Left lobe of liver (tissue), 2 donors: ENCODE results near the gene CPLX1. TPM values are rescaled to one million over a fixed set of nuclear protein-coding genes. Genes with fewer than 3 reads are reported as not detected.
"Not testable (repeated sequence)": the region's sequence is repeated elsewhere in the genome, so short reads cannot be mapped to it uniquely, and the experiment has no call there.

Experiments
- ATAC-seq: fragments of 200-7000 bp; cut with Tn5 transposase; one replicate; pipeline ENCODE4 v1.9.1; 2020; ENCODE audit warnings: mild to moderate bottlenecking, moderate library complexity
- DNase-seq: peaks from one replicate; pipeline ENCODE4 v3.0.0-alpha.2; 2020; ENCODE audit warnings: low spot score
- total RNA-seq: library from RNA; stranded (reverse); gene quantifications from one replicate; pipeline ENCODE4 v1.2.1, GENCODE V29; 2021
- donor health status: DM: no; HTN: no; CAD: no; lungs with moderate emphysema.
- donor health status: DM: no; HTN: yes; CAD: no.

CPLX1 gene
- total RNA-seq, 1 donor from 2014 or later, result 1.5 TPM

DNA sequence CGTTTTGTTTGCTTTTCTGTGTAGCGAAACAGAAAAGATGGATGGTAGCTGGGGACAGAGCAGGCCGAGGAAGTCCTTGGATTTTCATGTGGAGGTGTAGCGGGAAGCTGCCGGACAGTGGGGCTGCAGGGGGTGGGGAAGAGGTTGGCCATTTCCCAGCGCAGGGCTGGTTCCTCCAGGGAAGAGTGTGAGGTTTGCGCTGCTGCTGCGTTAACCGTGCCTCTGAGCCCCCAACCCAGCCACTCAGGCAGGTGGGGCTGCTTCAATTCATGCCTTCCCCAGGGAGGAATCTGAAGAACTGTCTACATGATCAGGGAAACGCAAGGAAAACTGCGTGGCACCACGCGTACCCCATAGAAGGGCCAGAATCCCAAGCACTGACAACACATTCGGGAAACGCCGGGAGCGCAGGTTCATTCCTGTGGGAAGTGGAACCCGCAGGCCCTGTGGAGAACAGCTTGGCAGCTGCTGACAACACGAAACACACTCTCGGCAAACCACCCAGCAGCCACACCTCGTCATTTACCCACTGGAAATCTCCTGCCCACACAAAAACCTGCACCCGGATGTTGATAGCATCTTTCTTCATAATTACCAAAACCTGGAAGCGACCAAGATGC, 62.6 kb downstream of the CPLX1 start:
- ATAC-seq (peak; percentile 2), DNase-seq (no peak)

DNA sequence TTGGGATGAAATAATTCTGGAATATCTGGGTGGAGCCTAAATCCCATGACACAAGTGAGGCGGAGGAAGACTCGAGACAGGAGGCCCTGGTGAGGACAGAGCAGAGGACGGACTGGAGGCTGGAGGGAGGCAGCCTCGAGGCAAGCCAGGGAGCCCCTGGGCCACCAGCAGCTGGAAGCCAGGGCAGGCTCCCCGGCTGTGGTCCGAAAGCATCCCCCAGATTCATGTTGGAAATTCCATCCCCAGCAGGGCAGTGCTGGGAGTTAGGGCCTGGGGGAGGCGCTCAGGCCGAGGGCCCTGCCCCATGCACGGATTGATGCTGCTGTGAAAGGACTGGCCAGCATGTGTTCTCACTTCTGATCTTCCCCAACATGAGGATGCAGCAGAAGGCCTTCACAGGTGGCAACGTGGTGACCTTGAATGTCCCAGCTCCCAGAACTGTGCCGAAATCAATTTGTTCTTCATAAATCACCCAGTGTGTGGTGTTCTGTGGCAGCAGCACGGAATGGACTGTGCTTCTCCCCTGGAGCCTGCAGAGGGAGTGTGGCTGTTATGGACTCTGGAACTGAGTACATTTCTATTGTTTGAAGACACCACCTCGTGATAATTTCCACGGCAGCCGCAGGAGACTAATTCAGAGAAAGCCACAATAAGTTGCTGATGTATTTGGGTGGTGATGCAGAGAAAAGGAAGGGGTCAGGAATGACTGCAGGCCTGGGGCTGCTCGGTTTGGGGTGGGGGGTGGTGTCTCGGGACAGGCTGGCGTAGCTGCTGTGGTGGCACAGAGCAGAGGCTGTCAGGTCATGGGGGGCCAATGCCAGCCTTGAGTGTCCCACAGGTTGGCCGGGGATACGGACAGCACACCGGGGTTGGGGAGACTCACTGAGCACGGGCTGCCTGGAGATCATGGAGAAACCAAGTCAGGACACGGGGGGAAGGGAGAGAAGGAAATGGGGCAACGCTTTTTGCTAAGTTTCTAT, 63.4 kb downstream of the CPLX1 start:
- ATAC-seq, result peak; percentile 51

DNA sequence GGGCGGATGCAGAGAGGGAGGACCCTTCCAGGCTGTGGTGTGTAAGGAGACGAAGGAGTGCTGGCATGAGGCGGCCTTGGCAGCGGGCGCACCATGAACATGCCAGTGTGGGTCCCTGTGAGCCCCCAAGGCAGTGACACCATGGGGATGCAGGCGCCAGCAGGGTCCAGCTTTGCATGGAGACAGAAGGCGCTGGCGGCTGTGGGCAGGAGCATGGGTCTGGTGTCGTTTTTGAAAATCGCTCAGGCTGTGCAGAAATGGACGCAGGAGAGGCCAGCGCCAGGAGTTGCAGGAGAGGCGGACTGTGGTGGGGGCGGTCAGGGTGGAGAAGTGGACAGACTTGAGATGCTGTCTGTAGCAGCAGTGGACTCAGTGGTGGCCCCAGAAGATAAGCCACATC, 64.2 kb downstream of the CPLX1 start:
- DNase-seq, result no peak
- ATAC-seq, result no peak

More for the DNA sequence above, 63.4 kb downstream of the CPLX1 start:
- no peak for DNase-seq

DNA sequence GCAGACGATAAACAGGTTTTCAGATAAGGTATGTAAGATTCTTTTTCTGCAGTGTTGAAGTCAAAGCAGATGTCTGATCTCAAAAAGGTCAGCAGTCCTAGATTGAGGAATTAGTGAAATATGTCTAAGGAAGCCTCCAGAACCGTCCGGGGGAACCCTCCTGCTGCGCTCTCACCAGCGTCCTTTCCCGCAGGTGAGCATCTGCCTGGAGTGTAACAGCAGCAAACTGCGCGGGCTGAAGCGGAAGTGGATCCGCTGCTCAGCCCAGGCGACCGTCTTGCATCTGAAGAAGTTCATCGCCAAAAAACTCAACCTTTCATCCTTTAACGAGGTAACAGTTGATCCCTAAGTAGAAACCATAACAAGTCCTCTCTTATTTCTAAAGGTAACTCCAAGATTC, 64.8 kb downstream of the CPLX1 start:
- DNase-seq (no peak), ATAC-seq (no peak)

DNA sequence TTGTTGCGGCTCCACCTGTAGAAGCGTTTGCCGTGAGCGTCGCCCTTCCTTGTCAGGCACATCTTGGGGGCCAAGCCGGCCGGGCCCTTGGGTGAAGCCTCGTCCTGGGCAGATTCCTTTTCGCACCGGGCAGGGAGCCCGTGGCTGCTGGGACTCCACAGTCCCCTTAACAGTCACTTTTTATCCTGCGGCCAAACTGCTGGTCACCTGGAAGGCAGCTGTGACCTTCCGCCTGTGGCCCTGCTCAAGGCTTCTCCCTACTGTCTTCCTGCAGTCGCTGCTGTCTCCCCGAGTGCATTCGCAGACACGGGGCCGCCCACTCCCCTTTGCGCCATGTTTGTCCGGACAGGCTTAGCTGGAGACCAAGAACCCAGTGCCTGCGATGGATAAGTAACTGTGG, 65.3 kb downstream of the CPLX1 start:
- DNase-seq, result no peak
- no peak for ATAC-seq

DNA sequence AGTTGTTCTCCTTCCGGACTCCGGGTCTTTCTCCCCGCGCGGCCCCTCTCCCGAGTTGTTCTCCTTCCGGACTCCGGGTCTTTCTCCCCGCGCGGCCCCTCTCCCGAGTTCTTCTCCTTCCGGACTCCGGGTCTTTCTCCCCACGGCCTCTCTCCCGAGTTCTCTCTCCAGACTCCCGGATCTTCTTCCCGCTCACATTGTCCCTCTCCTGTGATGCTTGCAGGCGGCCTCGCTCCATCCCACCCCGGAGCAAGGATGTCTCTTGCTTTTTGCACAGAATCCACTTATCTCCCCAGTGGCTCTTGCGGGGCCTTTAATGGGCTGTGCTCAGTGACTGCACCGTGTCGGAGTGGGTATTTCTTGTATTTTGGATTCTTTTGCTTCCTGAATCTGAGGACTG, 66.1 kb downstream of the CPLX1 start:
- not testable (repeated sequence) for ATAC-seq, DNase-seq

DNA sequence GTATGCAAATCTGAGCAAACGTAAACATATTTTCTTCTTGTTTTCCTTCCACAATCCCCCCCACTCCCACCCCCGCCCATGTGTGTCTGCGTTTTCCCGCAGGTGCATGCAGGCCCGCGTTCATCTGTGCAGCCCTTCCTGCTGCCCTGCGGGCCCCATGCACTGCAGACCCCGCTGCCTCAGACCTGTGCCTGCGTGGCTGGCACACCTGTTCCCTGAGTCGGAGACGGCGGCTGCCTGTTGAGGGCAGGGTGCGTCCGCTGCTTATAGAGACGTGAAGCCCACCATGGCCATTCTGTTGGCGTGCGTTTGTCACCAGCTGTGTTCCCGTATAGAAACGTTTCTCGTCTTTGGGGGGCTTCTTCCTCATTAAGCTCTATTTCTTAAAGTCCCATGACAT, 68.8 kb downstream of the CPLX1 start:
- DNase-seq, result no peak
- ATAC-seq, result no peak

DNA sequence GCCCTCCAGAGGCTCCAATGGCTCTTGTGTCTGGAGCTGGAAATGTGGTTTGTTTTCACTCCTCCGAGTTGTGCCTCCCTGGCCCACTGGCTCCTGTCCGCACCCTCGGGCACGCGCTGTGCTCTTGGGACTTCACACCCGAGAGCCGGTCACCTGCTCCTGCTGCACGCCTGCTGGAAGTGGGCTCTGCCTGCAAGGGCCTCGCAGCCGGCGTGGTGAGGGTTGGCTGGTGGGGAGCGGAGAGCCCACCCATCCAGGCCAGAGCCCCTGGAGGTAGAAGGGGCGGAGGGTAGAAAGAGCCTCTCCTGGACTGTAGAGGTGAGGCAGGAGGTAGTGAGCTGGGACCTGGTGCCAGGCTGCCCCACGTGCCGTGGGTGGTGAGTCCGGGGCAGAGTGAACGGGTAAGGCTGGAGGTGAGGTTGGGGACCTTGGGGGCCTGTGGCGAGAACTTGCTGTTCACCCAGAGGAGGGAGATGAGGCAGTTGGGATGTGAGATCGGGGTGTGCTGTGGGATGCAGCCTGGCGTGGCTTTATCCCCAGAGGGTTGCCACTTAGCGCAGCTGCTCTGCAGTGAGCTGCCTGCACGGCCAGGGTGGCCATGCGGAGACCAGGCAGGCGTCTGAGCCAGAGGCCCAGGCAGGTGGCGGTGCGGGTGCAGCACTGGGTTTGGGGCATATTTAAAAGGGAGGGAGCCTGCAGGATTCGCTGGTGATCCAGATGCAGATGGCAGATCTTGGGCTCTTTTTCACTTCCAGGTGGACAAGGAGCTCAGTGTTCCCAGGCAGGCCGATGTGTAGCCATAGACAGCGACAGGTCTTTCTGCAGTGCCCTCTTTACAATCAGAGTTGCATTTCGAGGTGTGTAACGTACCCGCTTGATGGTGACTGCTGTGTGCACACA, 71.5 kb downstream of the CPLX1 start:
- ATAC-seq, result peak; percentile 23

DNA sequence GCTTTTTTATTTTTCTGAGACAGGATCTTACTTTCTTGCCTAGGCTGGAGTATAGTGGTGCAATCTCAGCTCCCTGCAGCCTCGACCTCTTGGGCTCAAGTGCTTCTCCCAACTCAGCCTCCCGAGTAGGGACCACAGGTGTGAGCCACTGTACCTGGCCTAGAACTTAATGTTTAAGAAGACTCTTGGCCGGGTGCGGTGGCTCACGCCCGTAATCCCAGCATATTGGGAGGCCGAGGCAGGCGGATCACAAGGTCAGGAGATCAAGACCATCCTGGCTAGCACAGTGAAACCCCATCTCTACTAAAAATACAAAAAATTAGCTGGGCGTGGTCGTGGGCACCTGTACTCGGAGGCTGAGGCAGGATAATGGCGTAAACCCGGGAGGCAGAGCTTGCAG, 72.7 kb downstream of the CPLX1 start:
- not testable (repeated sequence) for ATAC-seq, DNase-seq

More for the DNA sequence above, 71.5 kb downstream of the CPLX1 start:
- no peak for DNase-seq

DNA sequence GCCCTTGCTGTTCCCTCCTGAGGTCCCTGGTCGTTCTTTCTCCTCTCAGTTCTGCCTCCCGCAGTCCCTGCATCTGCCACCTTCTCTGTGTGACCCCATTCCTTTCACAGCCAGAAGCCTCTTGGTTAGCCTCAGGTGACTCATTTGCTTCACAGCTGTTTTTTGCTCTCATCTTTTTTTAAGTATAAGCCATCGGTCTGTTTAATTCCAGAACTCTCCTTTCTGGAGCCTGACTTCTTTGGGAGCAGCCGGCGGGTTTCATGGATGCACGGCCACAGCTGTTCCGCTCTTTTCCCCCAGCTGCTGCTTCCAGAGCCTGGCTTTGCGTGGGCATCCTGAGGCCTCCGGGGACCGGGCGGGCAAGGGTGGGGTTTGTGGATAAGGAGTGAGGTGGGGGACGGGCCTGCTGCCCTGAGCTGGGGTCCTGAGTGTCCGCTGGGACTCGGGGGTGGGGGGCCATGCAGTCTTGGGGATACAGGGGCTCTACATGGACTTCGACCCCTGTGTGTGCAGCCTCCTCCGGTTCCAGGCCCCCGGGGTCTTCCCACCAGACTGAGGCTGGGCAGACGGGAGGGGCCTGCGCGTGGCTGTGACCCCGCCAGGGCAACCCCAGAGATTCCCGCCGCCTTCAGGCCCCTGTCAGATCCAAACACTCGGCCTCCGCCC, 73.6 kb downstream of the CPLX1 start:
- ATAC-seq, result no peak
- no peak for DNase-seq

DNA sequence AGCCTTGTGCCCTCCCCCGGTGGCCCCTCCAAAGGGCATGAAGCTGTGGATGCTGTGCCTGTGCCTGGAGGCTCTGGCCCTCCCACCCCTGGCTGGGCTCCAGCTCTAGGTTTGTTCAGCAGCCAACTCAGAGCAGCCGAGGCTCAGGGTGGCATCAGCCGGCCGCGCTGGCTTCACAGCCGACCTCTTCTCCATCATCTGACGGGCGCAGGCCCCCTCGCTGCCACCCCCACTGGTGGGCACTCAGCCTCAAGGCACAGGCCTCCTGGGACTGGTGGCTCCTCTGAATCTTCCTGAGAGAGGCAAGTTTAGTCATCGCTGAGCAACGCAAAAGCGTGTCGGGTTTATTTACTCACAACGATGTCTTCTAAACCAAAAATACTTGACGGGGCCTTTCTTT, 74.3 kb downstream of the CPLX1 start:
- DNase-seq (no peak), ATAC-seq (peak; percentile 25)

DNA sequence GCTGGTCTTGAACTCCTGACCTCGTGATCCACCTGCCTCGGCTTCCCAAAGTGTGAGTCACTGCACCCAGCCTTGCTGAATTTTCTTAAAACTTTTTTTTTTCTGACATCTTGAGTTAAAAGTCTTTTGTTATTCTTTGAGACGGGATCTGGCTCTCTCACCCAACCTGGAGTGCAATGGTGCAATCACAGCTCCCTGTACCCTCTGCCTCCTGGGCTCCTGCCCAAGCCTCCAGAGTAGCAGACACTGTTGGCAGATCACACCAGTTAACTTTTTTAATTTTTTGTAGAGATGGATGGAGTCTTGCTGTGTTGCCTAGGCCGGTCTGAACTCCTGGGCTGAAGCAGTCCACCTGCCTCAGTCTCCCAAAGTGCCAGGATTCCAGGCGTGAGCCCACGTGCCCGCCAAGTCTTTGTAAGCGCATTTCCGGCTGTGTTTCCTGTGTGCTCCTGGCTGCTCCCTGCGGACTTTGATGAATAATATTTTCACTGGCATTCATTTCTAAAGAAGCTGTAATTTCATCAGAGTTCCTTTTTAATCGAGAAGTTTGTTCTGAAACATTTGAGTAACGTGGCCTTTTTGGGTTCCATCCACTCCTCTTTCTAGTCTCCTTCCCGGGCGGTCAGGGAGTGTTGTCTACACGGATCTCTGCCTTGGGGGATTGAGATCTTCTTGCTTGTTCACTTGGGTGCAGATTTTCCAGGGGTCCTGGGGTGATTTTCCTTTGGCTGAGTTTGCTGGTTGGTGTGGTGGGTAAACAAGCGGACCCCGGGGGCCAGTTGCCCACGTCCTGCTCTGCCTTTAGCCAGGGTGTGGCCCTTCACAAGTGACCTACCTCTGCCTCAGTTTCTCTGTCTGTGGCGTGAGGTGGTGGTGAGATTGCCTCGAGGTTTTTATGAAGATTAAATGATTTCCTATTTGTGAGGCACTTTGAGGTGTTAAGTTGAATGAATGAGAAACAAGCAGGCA, 75.9 kb downstream of the CPLX1 start:
- ATAC-seq, result peak; percentile 77
- no peak for DNase-seq

DNA sequence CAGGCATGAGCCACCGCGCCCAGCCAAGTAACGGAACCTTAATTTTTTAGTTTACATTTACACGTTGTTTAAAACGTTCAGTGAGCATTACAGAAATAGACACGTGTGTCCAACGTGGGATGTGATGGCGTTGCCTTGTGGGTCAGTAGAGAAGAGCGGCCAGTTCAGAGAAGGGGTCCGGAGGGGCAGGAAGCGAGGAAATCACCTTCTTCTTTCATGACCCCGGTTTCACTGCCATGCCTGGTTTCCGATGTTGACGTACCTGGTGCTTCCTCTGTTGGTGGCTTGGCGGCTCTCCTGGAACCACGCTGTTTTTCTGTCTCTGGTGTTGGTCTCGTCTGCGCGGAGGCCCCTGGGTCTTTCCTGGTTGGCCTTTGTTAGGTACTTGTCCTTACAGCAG, 77.5 kb downstream of the CPLX1 start:
- no peak for ATAC-seq
- DNase-seq, result no peak

DNA sequence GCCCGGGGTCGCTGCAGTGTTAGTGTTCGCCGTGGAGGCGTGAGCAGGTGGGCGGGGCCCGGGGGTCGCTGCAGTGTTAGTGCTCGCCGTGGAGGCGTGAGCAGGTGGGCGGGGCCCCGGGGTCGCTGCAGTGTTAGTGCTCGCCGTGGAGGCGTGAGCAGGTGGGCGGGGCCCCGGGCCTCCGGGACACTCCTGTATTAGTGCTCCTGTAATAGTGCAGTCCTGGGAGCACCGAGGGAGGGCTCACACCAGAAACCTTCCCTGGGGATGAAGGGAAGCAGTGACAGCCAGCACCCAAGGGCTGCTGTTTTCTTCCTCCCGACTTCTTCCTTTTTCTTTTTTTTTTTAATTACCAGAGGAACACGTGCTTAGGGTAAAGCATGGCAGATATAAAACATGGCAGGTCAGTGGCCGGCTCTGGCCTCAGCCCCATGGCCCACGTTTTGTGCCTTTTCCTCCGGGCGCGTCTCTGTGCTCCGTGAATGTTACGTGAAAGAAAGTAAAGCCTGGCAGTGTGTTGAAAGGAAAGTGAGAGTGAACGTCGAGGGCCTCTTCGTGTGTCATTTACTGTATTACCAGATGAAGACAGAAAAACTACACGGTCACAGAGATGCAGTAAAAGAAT, 78.3 kb downstream of the CPLX1 start:
- DNase-seq (no peak), ATAC-seq (no peak)

DNA sequence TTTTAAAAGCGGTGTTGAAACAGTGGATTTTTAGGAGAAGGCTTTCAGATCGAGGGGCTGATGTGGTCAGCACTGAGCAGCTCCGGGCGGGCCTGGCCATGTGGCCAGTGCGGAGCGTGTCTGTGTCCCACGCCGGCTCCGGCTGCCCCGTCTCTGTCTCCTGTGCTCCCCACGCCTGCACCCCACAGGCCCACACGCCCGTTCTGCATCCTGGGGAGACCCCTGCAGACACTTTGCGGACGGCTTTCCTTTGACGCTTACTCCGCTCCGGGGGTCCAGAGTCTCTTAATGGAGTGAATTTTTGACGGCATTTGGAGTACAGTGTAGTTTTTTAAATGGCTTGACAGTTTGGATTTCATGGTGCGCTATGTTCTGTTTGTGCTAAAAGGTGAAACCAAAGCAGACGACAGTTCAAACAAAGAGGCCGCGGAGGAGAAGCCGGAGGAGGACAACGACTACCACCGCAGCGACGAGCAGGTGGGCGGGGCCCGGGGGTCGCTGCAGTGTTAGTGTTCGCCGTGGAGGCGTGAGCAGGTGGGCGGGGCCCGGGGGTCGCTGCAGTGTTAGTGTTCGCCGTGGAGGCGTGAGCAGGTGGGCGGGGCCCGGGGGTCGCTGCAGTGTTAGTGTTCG, 81.6 kb downstream of the CPLX1 start:
- ATAC-seq (no peak), DNase-seq (no peak)

DNA sequence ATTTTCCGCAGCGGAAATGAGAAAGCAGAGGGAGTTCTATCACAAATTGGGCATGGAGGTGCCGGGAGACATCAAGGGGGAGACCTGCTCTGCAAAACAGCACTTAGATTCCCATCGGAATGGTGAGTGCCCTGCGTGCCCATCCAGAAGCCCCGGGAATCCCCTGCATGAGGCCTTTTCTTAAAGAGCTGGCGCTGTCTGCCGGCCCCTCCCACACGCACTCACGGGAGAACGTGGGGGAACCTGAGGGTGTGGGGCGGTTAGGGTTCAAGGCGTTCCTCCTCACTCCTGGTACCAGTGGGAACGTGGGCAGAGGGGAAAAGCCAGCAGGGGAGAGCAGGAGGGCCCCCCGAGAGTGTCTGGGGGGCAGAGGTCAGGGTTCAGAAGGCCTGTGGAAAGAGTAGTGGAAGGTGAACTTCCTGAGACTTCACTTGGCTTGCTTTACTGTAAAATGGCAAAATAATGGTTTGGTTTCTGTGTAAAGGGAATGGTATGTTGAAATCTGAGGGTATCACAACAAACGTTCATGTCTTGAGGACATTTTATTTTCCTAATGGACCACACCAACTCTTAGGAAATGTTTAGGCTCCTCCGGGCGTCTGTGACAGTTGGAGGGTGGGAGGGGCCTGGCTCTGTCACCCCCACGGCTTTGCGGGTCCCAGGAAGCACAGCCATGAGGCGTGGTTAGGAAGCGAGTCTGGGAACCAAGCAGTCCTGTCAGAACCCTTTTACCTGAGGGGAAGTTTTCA, 82.3 kb downstream of the CPLX1 start:
- ATAC-seq, result no peak
- DNase-seq, result no peak

DNA sequence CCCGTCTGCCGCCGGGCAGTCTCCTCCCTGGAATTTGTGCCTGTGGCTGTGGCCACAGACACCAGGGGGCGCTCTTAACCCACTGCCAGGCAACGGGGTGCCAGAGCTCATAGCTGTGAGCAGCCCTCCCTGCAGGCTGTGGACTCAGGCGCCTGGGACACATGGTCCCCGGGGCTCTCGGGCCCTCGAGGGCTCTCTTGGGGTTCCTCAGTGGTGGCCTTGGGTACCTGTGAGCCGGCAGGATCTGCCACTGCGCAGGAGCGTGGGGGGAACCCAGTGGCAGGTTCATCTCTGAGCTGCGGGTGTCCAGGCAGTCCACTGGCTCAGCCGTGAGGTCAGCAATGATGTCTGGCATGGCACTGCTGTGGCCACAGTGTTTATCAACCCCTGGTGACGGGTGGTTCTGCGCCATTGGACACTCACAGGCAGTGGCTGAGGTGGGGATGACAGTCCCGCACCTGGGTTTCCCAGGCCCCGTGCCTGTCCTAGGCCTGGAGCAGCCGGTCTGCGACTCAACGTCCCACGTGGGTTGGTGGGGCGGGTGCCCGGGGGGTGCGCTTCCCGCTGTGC, 83.1 kb downstream of the CPLX1 start:
- peak; percentile 96 for ATAC-seq
- DNase-seq, result peak; percentile 71
